Measurements from ENCODE around the gene TMEM232. TPM values are rescaled to one million over a fixed set of nuclear protein-coding genes. Genes with fewer than 3 reads are reported as not detected.
A peak's percentile ranks its signal among the peaks of the same experiment; 100 is the strongest.

TMEM232 gene
- total RNA-seq, 2 donors from 2014 or later = 3.9 to 4.2 TPM

GRCh38 chr5:110376281-110376951 lies 350.1 kb downstream of the TMEM232 start:
- H3K4me1 ChIP-seq (ENCODE audit: control insufficient read depth, insufficient read depth, low read length) = peaks cover 7% of the 10 kb centered on the region
- no peak overlapping the region for H3K27ac Mint-ChIP-seq
- no peaks in the 10 kb centered on the region for H3K9me3 Mint-ChIP-seq
- H3K27ac ChIP-seq (ENCODE audit: low read depth, low read length) = peak overlapping the region; percentile 25
- no peaks in the 10 kb centered on the region for H3K9me3 ChIP-seq (ENCODE audit: control insufficient read depth, low read length)
- DNase-seq = no peak
- no peaks in the 10 kb centered on the region for H3K36me3 ChIP-seq (ENCODE audit: control insufficient read depth, insufficient read depth, low read length)
- no peaks in the 10 kb centered on the region for H3K36me3 Mint-ChIP-seq (ENCODE audit: low read depth)
- TF ChIP-seq, protein P1, sequence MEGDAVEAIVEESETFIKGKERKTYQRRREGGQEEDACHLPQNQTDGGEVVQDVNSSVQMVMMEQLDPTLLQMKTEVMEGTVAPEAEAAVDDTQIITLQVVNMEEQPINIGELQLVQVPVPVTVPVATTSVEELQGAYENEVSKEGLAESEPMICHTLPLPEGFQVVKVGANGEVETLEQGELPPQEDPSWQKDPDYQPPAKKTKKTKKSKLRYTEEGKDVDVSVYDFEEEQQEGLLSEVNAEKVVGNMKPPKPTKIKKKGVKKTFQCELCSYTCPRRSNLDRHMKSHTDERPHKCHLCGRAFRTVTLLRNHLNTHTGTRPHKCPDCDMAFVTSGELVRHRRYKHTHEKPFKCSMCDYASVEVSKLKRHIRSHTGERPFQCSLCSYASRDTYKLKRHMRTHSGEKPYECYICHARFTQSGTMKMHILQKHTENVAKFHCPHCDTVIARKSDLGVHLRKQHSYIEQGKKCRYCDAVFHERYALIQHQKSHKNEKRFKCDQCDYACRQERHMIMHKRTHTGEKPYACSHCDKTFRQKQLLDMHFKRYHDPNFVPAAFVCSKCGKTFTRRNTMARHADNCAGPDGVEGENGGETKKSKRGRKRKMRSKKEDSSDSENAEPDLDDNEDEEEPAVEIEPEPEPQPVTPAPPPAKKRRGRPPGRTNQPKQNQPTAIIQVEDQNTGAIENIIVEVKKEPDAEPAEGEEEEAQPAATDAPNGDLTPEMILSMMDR (conservative IDR thresholded peaks at IDR 0.05) = no peak
- 91 to 100% methylated on average over 2 to 4 of the region's 4 CpGs for WGBS, 2 experiments (ENCODE audit: insufficient coverage in 1 of 2, insufficient read length in 1 of 2)
- H3K4me3 Mint-ChIP-seq = no peak overlapping the region
- H3K9ac ChIP-seq (ENCODE audit: extremely low read depth, low read length, poor library complexity, severe bottlenecking) = no peak overlapping the region
- no peak overlapping the region for H3K4me3 ChIP-seq (ENCODE audit: low read length)
- no peaks in the 10 kb centered on the region for H3K27me3 Mint-ChIP-seq (ENCODE audit: insufficient read depth)
- no peaks in the 10 kb centered on the region for H3K27me3 ChIP-seq (ENCODE audit: control insufficient read depth, insufficient read depth, low read length, poor library complexity, severe bottlenecking)
- H3K4me1 Mint-ChIP-seq = peaks cover 2% of the 10 kb centered on the region

- Mint-ChIP-seq H3K4me1 (no peaks in the 10 kb centered on the region), H3K36me3 (ENCODE audit: low read depth) (no peaks in the 10 kb centered on the region), H3K27ac (no peak overlapping the region), H3K27me3 (ENCODE audit: insufficient read depth) (no peaks in the 10 kb centered on the region), H3K9me3 (no peaks in the 10 kb centered on the region), H3K4me3 (no peak overlapping the region)
- 90 to 93% methylated on average over 2 to 3 of the region's 3 CpGs for WGBS, 2 experiments (ENCODE audit: insufficient coverage in 1 of 2, insufficient read length in 1 of 2)
- H3K9ac ChIP-seq (ENCODE audit: extremely low read depth, low read length, poor library complexity, severe bottlenecking) = no peak overlapping the region
- no peaks in the 10 kb centered on the region for H3K4me1 ChIP-seq (ENCODE audit: control insufficient read depth, insufficient read depth, low read length)
- no peaks in the 10 kb centered on the region for H3K27me3 ChIP-seq (ENCODE audit: control insufficient read depth, insufficient read depth, low read length, poor library complexity, severe bottlenecking)
- H3K4me3 ChIP-seq (ENCODE audit: low read length) = no peak overlapping the region
- TF ChIP-seq, protein P1 (conservative IDR thresholded peaks at IDR 0.05) = no peak
- DNase-seq = no peak
- H3K27ac ChIP-seq (ENCODE audit: low read depth, low read length) = no peak overlapping the region
- H3K36me3 ChIP-seq (ENCODE audit: control insufficient read depth, insufficient read depth, low read length) = no peaks in the 10 kb centered on the region
- H3K9me3 ChIP-seq (ENCODE audit: control insufficient read depth, low read length) = peaks cover 10% of the 10 kb centered on the region
Observed at GRCh38 chr5:110371725-110372041, 354.8 kb downstream of the TMEM232 start.

DNA sequence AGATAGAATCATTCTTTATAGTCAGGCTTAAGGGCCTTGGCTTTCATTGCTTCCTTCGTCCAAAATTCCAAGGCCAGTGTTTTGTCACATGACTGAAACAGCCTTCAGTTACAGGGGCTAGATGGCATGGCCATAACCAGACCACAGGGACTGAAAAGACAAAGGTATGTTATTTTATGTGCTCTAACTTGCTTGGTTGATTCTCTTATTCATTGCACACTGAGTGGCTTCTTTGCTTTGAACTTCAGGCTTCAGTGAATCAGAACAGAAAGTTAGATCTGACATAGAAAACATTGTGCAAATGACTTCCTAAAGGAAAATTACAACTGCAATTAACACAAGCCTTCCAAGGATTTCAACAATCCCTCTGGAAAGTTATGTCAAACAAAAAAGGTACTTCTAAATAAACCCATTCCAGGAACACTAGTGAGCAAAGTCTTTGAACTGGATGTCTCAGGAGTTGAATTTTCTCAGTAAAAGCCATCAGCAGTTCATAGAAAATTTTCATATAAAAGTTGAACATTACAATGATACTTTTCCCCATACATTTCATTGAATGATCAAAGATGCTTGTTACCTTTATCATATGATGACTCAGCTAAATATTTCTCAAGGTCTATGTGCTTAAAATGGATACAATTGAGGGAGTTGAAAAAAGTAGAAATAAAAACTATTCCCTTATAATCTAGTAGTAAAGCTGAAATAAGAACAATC lies 355.3 kb downstream of the TMEM232 start:
- Histone ChIP-seq H3K9me3 (ENCODE audit: control insufficient read depth, low read length) (peaks cover 10% of the 10 kb centered on the region), H3K4me1 (ENCODE audit: control insufficient read depth, insufficient read depth, low read length) (no peaks in the 10 kb centered on the region), H3K4me3 (ENCODE audit: low read length) (no peak overlapping the region), H3K27ac (ENCODE audit: low read depth, low read length) (no peak overlapping the region), H3K27me3 (ENCODE audit: control insufficient read depth, insufficient read depth, low read length, poor library complexity, severe bottlenecking) (no peaks in the 10 kb centered on the region), H3K36me3 (ENCODE audit: control insufficient read depth, insufficient read depth, low read length) (no peaks in the 10 kb centered on the region), H3K9ac (ENCODE audit: extremely low read depth, low read length, poor library complexity, severe bottlenecking) (no peak overlapping the region)
- H3K4me3 Mint-ChIP-seq = no peak overlapping the region
- H3K36me3 Mint-ChIP-seq (ENCODE audit: low read depth) = no peaks in the 10 kb centered on the region
- H3K9me3 Mint-ChIP-seq = no peaks in the 10 kb centered on the region
- H3K4me1 Mint-ChIP-seq = no peaks in the 10 kb centered on the region
- H3K27me3 Mint-ChIP-seq (ENCODE audit: insufficient read depth) = no peaks in the 10 kb centered on the region
- DNase-seq = no peak
- H3K27ac Mint-ChIP-seq = no peak overlapping the region
- TF ChIP-seq, protein P1 (conservative IDR thresholded peaks at IDR 0.05) = no peak
- WGBS, 2 experiments (ENCODE audit: insufficient coverage in 1 of 2, insufficient read length in 1 of 2) = 83 to 89% methylated on average over 1 of the region's 1 CpG

Small RNAs within 50 kb of the gene (microRNA-seq; reads per million reads assigned to microRNA genes)
- gene MIR548F3 (ENCODE audit: borderline microRNAs expressed) = not detected

Other genes starting within 250 kb of the TMEM232 start
- gene SLC25A46, start 12.3 kb upstream of the TMEM232 start, total RNA-seq = 10 to 100 TPM; 22.7 to 24.5 TPM

Measured in endodermal cell (in vitro differentiated cells).